Measurements from ENCODE around the gene PSMD9. TPM values are rescaled to one million over a fixed set of nuclear protein-coding genes. Genes with fewer than 3 reads are reported as not detected.
"Not testable (repeated sequence)": the region's sequence is repeated elsewhere in the genome, so short reads cannot be mapped to it uniquely, and the experiment has no call there.

Gene PSMD9
- total and polyA plus RNA-seq, 4 donors: 39.0 to 57.6 (median 51.2) TPM

DNA sequence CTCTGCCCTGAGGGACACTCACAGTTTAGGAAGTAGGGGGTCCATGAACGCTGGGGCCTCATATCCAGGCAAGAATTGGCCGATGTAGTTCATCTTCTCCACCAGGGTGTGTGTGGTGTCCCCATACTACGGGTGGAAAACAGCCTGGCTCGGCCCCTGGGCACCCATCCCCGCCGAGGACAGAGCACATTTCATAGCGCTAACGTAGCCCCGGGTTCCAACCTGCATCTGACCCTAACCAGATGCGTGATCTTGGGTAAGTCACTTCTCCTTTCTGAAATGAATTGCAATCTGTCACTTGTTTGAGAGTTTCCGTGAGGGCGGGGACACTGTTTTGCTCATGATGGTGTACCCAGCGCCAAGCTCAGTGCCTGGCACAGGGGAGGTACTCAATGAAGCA, 38.9 kb upstream of the PSMD9 start:
- Histone ChIP-seq H3K27me3 (ENCODE audit: control insufficient read depth in 4 of 4, insufficient read depth in 4 of 4, low read length in 3 of 4) (no peaks in the 10 kb centered on the region), H3K36me3 (ENCODE audit: control insufficient read depth in 4 of 4, insufficient read depth in 3 of 4, low read depth in 1 of 4, low read length in 3 of 4) (peaks cover 25 to 51% (median 42%) of the 10 kb centered on the region in 4 donors), H3K9ac (ENCODE audit: low read depth in 1 of 2, low read length in 2 of 2) (no peak overlapping the region), H3K27ac (ENCODE audit: low read depth in 1 of 2, low read length in 2 of 2) (no peak overlapping the region), H3K9me3 (ENCODE audit: control insufficient read depth in 4 of 4, low read length in 3 of 4) (no peaks in the 10 kb centered on the region), H3K4me1 (ENCODE audit: control insufficient read depth in 4 of 4, insufficient read depth in 4 of 4, low read length in 3 of 4) (peaks cover 0 to 5% (median 0%) of the 10 kb centered on the region in 4 donors), H3K4me3 (ENCODE audit: low read depth in 1 of 3, low read length in 3 of 3) (no peak overlapping the region)
- DNase-seq (ENCODE audit: low spot score): no peak
- WGBS: 78% methylated on average over 13 of the region's 13 CpGs
- TF ChIP-seq YY1 (IDR thresholded peaks at IDR 0.05) (no peak), HNF4G (IDR thresholded peaks at IDR 0.05) (no peak), JUND (IDR thresholded peaks at IDR 0.05) (no peak), RAD21 (IDR thresholded peaks at IDR 0.05) (no peak), RXRA (IDR thresholded peaks at IDR 0.05) (no peak), FOXA1 (IDR thresholded peaks at IDR 0.05) (no peak), FOXA2 (IDR thresholded peaks at IDR 0.05) (no peak), ZBTB33 (IDR thresholded peaks at IDR 0.05) (no peak), GABPA (IDR thresholded peaks at IDR 0.05 in 1 of 2, conservative IDR thresholded peaks at IDR 0.05 in 1 of 2) (no peak), EGR1 (IDR thresholded peaks at IDR 0.05; ENCODE audit: low read depth in 2 of 2) (no peak), ATF3 (IDR thresholded peaks at IDR 0.05) (no peak), NR2F2 (IDR thresholded peaks at IDR 0.05) (no peak), TAF1 (conservative IDR thresholded peaks at IDR 0.05) (no peak), HNF4A (conservative IDR thresholded peaks at IDR 0.05) (no peak)
- TF ChIP-seq, protein P1, sequence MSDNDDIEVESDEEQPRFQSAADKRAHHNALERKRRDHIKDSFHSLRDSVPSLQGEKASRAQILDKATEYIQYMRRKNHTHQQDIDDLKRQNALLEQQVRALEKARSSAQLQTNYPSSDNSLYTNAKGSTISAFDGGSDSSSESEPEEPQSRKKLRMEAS (IDR thresholded peaks at IDR 0.05): no peak

GRCh38 chr12:121852392-121852791, 36.2 kb upstream of the PSMD9 start:
- 75% methylated on average over 3 of the region's 3 CpGs for WGBS
- DNase-seq (ENCODE audit: low spot score); H3K9me3 ChIP-seq (ENCODE audit: control insufficient read depth in 4 of 4, low read length in 3 of 4); H3K4me3 ChIP-seq (ENCODE audit: low read depth in 1 of 3, low read length in 3 of 3); H3K27me3 ChIP-seq (ENCODE audit: control insufficient read depth in 4 of 4, insufficient read depth in 4 of 4, low read length in 3 of 4); H3K9ac ChIP-seq (ENCODE audit: low read depth in 1 of 2, low read length in 2 of 2); H3K27ac ChIP-seq (ENCODE audit: low read depth in 1 of 2, low read length in 2 of 2): not testable (repeated sequence)
- Histone ChIP-seq H3K4me1 (ENCODE audit: control insufficient read depth in 4 of 4, insufficient read depth in 4 of 4, low read length in 3 of 4) (peaks cover 3 to 19% (median 11%) of the 10 kb centered on the region in 4 donors), H3K36me3 (ENCODE audit: control insufficient read depth in 4 of 4, insufficient read depth in 3 of 4, low read depth in 1 of 4, low read length in 3 of 4) (peaks cover 16 to 39% (median 33%) of the 10 kb centered on the region in 4 donors)

GRCh38 chr12:121857322-121858246, 31.0 kb upstream of the PSMD9 start:
- Histone ChIP-seq H3K4me1 (ENCODE audit: control insufficient read depth in 4 of 4, insufficient read depth in 4 of 4, low read length in 3 of 4) (peaks cover 10 to 53% (median 30%) of the 10 kb centered on the region in 4 donors), H3K27ac (ENCODE audit: low read depth in 1 of 2, low read length in 2 of 2) (peak overlapping the region; percentile 93 to 97), H3K36me3 (ENCODE audit: control insufficient read depth in 4 of 4, insufficient read depth in 3 of 4, low read depth in 1 of 4, low read length in 3 of 4) (peaks cover 6 to 15% (median 11%) of the 10 kb centered on the region in 4 donors), H3K9me3 (ENCODE audit: control insufficient read depth in 4 of 4, low read length in 3 of 4) (no peaks in the 10 kb centered on the region), H3K9ac (ENCODE audit: low read depth in 1 of 2, low read length in 2 of 2) (peak overlapping the region; percentile 74 to 97), H3K4me3 (ENCODE audit: low read depth in 1 of 3, low read length in 3 of 3) (peak overlapping the region; percentile 61 to 66 (median 66)), H3K27me3 (ENCODE audit: control insufficient read depth in 4 of 4, insufficient read depth in 4 of 4, low read length in 3 of 4) (no peaks in the 10 kb centered on the region)
- 37% methylated on average over 11 of the region's 11 CpGs for WGBS
- DNase-seq (ENCODE audit: low spot score): peak; percentile 66
- TF ChIP-seq TAF1 (conservative IDR thresholded peaks at IDR 0.05) (peak; percentile 92), RAD21 (IDR thresholded peaks at IDR 0.05) (peak in 1 of 2 donors; percentile 44), NR2F2 (IDR thresholded peaks at IDR 0.05) (no peak), FOXA1 (IDR thresholded peaks at IDR 0.05) (no peak), JUND (IDR thresholded peaks at IDR 0.05) (no peak), EGR1 (IDR thresholded peaks at IDR 0.05; ENCODE audit: low read depth in 2 of 2) (peak in 1 of 2 donors; percentile 11), ZBTB33 (IDR thresholded peaks at IDR 0.05) (no peak), HNF4G (IDR thresholded peaks at IDR 0.05) (peak; percentile 33), RXRA (IDR thresholded peaks at IDR 0.05) (peak in 1 of 2 donors; percentile 81)
- TF ChIP-seq, protein P2, sequence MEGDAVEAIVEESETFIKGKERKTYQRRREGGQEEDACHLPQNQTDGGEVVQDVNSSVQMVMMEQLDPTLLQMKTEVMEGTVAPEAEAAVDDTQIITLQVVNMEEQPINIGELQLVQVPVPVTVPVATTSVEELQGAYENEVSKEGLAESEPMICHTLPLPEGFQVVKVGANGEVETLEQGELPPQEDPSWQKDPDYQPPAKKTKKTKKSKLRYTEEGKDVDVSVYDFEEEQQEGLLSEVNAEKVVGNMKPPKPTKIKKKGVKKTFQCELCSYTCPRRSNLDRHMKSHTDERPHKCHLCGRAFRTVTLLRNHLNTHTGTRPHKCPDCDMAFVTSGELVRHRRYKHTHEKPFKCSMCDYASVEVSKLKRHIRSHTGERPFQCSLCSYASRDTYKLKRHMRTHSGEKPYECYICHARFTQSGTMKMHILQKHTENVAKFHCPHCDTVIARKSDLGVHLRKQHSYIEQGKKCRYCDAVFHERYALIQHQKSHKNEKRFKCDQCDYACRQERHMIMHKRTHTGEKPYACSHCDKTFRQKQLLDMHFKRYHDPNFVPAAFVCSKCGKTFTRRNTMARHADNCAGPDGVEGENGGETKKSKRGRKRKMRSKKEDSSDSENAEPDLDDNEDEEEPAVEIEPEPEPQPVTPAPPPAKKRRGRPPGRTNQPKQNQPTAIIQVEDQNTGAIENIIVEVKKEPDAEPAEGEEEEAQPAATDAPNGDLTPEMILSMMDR (IDR thresholded peaks at IDR 0.05; ENCODE audit: low read depth, low read length, missing input control): no peak
